Heart left ventricle (tissue), 13 donors: ENCODE measurements around the gene PROSER1.

ENCODE experiments used
- CTCF ChIP-seq, 12 donors: fragments of 200-600 bp; sonication (generic) in 4 of 12; IDR thresholded peaks; one replicate each; pipeline versions ENCODE4 v1.5.0 to v1.8.0; 2018 to 2022; ENCODE audit warnings: antibody characterized with exemption in 12 of 12, mild to moderate bottlenecking in 5 of 12
- POLR2A ChIP-seq, 2 donors: fragments of 450-650 bp; IDR thresholded peaks; one replicate each; pipeline ENCODE4 v1.6.1; 2017; ENCODE audit warnings: antibody characterized with exemption in 2 of 2, mild to moderate bottlenecking in 2 of 2, moderate library complexity in 2 of 2
- donor health status: ischemic (EF 13 %, LVEDD 7.1; RV severe dilation, severe dysfunction).
- donor health status: DM: no; HTN: yes; CAD: no.
- donor health status: DM: no; HTN: no; CAD: no.
- donor health status: ischemic (EF 25% LVEDD 6.9; RV normal size, moderate dysfunction).
- donor health status: ischemic (EF 25% LVEDD 5.7; RV mildly dilated, moderate dysfunction).
- donor health status: ischemic (EF 35%, LVEDD 5.7; RV mildly dilated, moderate dysfunction).
- donor health status: nonischemic (EF 11% LVEDD 7.7; RV severe dilation, severe dysfunction).
- donor health status: DM: yes; HTN: yes; CAD: no.
- donor health status: PGD.
- donor health status: ischemic (EF 29% LVEDD 5.4; RV normal size, mild dysfunction).
- donor health status: nonischemic (EF 23%, LVEDD 6.1; RV moderate dilation, normal function).

- peak; percentile 18 to 73 (median 55) for TF ChIP-seq CTCF (IDR thresholded peaks at IDR 0.05)
- TF ChIP-seq POLR2A (IDR thresholded peaks at IDR 0.05): no peak
These were observed 13.3 kb upstream of the PROSER1 start for GRCh38 chr13:39051157-39051556.
